K562 (cell line): ENCODE measurements around the gene THAP4. TPM values are rescaled to one million over a fixed set of nuclear protein-coding genes. Genes with fewer than 3 reads are reported as not detected.

Experiments used
- ATAC-seq: fragments of 200-7000 bp; cut with Tn5 transposase; 3 replicates; pipeline ENCODE4 v1.9.1; 2020; ENCODE audit warnings: moderate library complexity
- BruUV-seq: library from RNA; stranded (reverse); fragments of 400-500 nt; replicated peaks from 2 replicates; lab custom pipeline; 2021; lab: Mats Ljungman, UMichigan
- CTCF ChIA-PET: fragments of 300-600 bp; formaldehyde crosslinking; extraction: SDS; loops from one replicate; lab custom pipeline; 2021; ENCODE audit warnings: low intra/inter-chr PET ratio; lab: Yijun Ruan, JAX
- POLR2A ChIA-PET: fragments of 300-600, 350-650 bp; sonication (Branson Sonifier 250); formaldehyde crosslinking; extraction: SDS; loops from one replicate; lab custom pipeline; 2021; ENCODE audit warnings: antibody characterized with exemption, inconsistent platforms; lab: Yijun Ruan, JAX
- DNase-seq, 4 experiments: peaks; one replicate each; pipeline versions ENCODE4 v3.0.0 to v3.0.0-alpha.2; 2011 to 2018; ENCODE audit warnings: low spot score in 3 of 4, mixed read lengths in 3 of 4; ENCODE audit errors: extremely low read depth in 1 of 4
- FAIRE-seq: peaks from 2 replicates; lab custom pipeline; 2011; peaks lifted over from hg19 to GRCh38; lab: Jason Lieb, UNC
- H2AFZ ChIP-seq: 2 replicates; pipeline ENCODE4 v1.6.0; 2011; ENCODE audit warnings: low read depth, low read length, control low read depth, inconsistent platforms
- H3K27ac ChIP-seq: fragments of 200-600 bp; 3 replicates; pipeline ENCODE4 v1.8.0; 2011; ENCODE audit warnings: low read depth, mild to moderate bottlenecking, control low read depth, inconsistent platforms, low read length, moderate library complexity, mixed read lengths; ENCODE audit errors: extremely low read depth
- H3K27me3 ChIP-seq, 2 experiments: fragments of 300-600 bp in 1 of 2; 2 replicates in 1 of 2; 3 replicates in 1 of 2; pipeline versions ENCODE4 v1.6.0 to v1.8.0; 2011; ENCODE audit warnings: inconsistent platforms in 2 of 2, low read length in 2 of 2, mild to moderate bottlenecking in 1 of 2, mixed read lengths in 1 of 2, moderate library complexity in 1 of 2; ENCODE audit not compliant: control insufficient read depth in 2 of 2, insufficient read depth in 2 of 2
- H3K36me3 ChIP-seq: fragments of 300-600 bp; 3 replicates; pipeline ENCODE4 v1.8.0; 2011; ENCODE audit warnings: mild to moderate bottlenecking, low read length, inconsistent platforms; ENCODE audit not compliant: control insufficient read depth, insufficient read depth
- H3K4me1 ChIP-seq, 2 experiments: fragments of 200-600 bp in 1 of 2; replicated peaks in 1 of 2; 2 replicates in 1 of 2; 3 replicates in 1 of 2; pipeline versions ENCODE4 v1.5.1 to v1.8.0; 2011; ENCODE audit warnings: inconsistent platforms in 2 of 2, low read length in 2 of 2, mild to moderate bottlenecking in 1 of 2, mixed read lengths in 1 of 2, moderate library complexity in 1 of 2; ENCODE audit not compliant: control insufficient read depth in 2 of 2, insufficient read depth in 2 of 2
- H3K4me2 ChIP-seq: 2 replicates; pipeline ENCODE4 v1.6.1; 2011; ENCODE audit warnings: low read length, control low read depth, inconsistent platforms, mixed read lengths; ENCODE audit not compliant: insufficient read depth
- H3K4me3 ChIP-seq: fragments of 200-600 bp; sonication (generic), shearing (Covaris generic); 2 replicates; pipeline ENCODE4 v1.5.1; 2016; ENCODE audit warnings: control low read depth, inconsistent platforms
- H3K79me2 ChIP-seq: fragments of 200-600 bp; 3 replicates; pipeline ENCODE4 v1.8.0; 2011; ENCODE audit warnings: low read length, inconsistent platforms; ENCODE audit not compliant: control insufficient read depth, insufficient read depth
- H3K9ac ChIP-seq, 2 experiments: 2 replicates each; pipeline versions ENCODE4 v1.6.0 to v1.6.1; 2011; ENCODE audit warnings: low read depth in 2 of 2, low read length in 2 of 2, control low read depth in 1 of 2, inconsistent platforms in 1 of 2, mild to moderate bottlenecking in 1 of 2, mixed read lengths in 1 of 2; ENCODE audit not compliant: insufficient read depth in 1 of 2
- H3K9me1 ChIP-seq: one replicate; pipeline ENCODE4 v1.6.0; 2011; ENCODE audit warnings: inconsistent platforms, mild to moderate bottlenecking, low read length, moderate library complexity; ENCODE audit not compliant: control insufficient read depth, insufficient read depth
- H3K9me3 ChIP-seq: replicated peaks from 2 replicates; pipeline ENCODE4 v1.5.1; 2011; ENCODE audit warnings: low read depth, low read length, inconsistent platforms; ENCODE audit not compliant: control insufficient read depth, insufficient read depth
- H4K20me1 ChIP-seq: replicated peaks from 2 replicates; pipeline ENCODE4 v1.6.1; 2011; ENCODE audit warnings: low read length, inconsistent platforms, mixed read lengths; ENCODE audit not compliant: control insufficient read depth, insufficient read depth
- BRD9 ChIP-seq: fragments of 450-650 bp; IDR thresholded peaks from 2 replicates; pipeline ENCODE4 v1.6.1; 2018; ENCODE audit warnings: low read depth; ENCODE audit not compliant: partially characterized antibody
- CHD2 ChIP-seq: IDR thresholded peaks from 2 replicates; pipeline ENCODE4 v1.6.1; 2011; ENCODE audit warnings: low read depth, low read length
- GATA2 ChIP-seq: sonication (generic); formaldehyde crosslinking; IDR thresholded peaks from 2 replicates; pipeline ENCODE4 v1.4.0; 2020; ENCODE audit warnings: mild to moderate bottlenecking, missing genetic modification reagents
- PHF21A ChIP-seq: fragments of 450-650 bp; IDR thresholded peaks from 2 replicates; pipeline ENCODE4 v1.6.1; 2017; ENCODE audit warnings: low read depth, borderline replicate concordance
- RFX1 ChIP-seq: fragments of 450-650 bp; IDR thresholded peaks from 2 replicates; pipeline ENCODE4 v1.6.1; 2016; ENCODE audit warnings: mild to moderate bottlenecking, moderate library complexity
- ZC3H11A ChIP-seq: IDR thresholded peaks from 2 replicates; pipeline ENCODE4 v1.6.1; 2012; ENCODE audit warnings: low read depth, low read length, improper control_type of control experiment
- ZNF133 ChIP-seq: fragments of 250-450 bp; sonication (Bioruptor Pico); IDR thresholded peaks from 2 replicates; pipeline ENCODE4 v1.4.0; 2020; ENCODE audit warnings: mild to moderate bottlenecking
- ZNF318 ChIP-seq, 2 experiments: fragments of 450-650 bp; IDR thresholded peaks; 2 replicates each; pipeline ENCODE4 v1.6.1; 2016; ENCODE audit warnings: mild to moderate bottlenecking in 2 of 2, borderline replicate concordance in 1 of 2, low read depth in 1 of 2, moderate library complexity in 1 of 2
- ZNF75A ChIP-seq: fragments of 450-650 bp; formaldehyde crosslinking; IDR thresholded peaks from 2 replicates; pipeline ENCODE4 v1.4.0; 2020; ENCODE audit warnings: mild to moderate bottlenecking
- WGBS: fragments of 100-300 bp; shearing (Covaris generic); methylation state at CpG from one replicate; pipeline ENCODE4 v1.1.6; 2016; ENCODE audit warnings: low coverage, mixed read lengths; ENCODE audit not compliant: insufficient coverage; ENCODE audit errors: missing lambda C conversion rate; 5-methylcytosine and 5-hydroxymethylcytosine counted together
- in situ Hi-C: fragments of 300-500 bp; cut with MboI; formaldehyde crosslinking; loops from 4 replicates; pipeline ENCODE4 v1.15.0; 2018; ENCODE audit warnings: inconsistent platforms, mixed read lengths
- intact Hi-C: fragments of 100-400 bp; cut with micrococcal nuclease; formaldehyde crosslinking; loops from 2 replicates; pipeline ENCODE4 v1.14.2; 2022
- polyA plus RNA-seq, 8 experiments: library from polyadenylated mRNA; depleted of rRNA in 4 of 8; stranded (reverse) in 5 of 8; unstranded in 3 of 8; fragments of >200 nt; fragmentation: Nextera tagmentation in 2 of 8; fragmentation: Illumina TruSeq in 1 of 8; extraction: Ambion mirVana in 2 of 8; extraction: Trizol in 1 of 8; gene quantifications; 2 replicates each; pipeline versions ENCODE4 v1.2.1 to v1.2.3, GENCODE V29; 2011 to 2014; ENCODE audit warnings: inconsistent platforms in 1 of 8, missing spikeins in 1 of 8
- total RNA-seq, 7 experiments: library from RNA; depleted of rRNA in 6 of 7; stranded (reverse); fragments of >200 nt in 6 of 7; fragmentation: Illumina TruSeq in 2 of 7; extraction: Trizol in 2 of 7; gene quantifications; 2 replicates each; pipeline versions ENCODE4 v1.2.1 to v1.2.3, GENCODE V29; 2011 to 2021; ENCODE audit warnings: low replicate concordance in 1 of 7

Gene THAP4
- total and polyA plus RNA-seq, 9 of the 15 experiments (the other 6 are each of a cell fraction or from before 2014, with no cell fraction given): 8.6 to 60.9 (median 43.9) TPM

- DNase-seq (no peak), ATAC-seq (no peak), FAIRE-seq (no peak)
- TF ChIP-seq ZNF133 (CRISPR knock-in tag) (no peak), PHF21A (no peak)
- Histone ChIP-seq H3K79me2 (no peaks in the 10 kb centered on the region), H3K9me1 (no peaks in the 10 kb centered on the region), H3K9me3 (no peaks in the 10 kb centered on the region), H3K36me3 (no peaks in the 10 kb centered on the region), H3K9ac (no peak overlapping the region), H3K4me3 (no peak overlapping the region), H3K27me3 (peaks cover 0 to 9% of the 10 kb centered on the region in 2 experiments; a peak in 2 of 5 replicates), H4K20me1 (no peaks in the 10 kb centered on the region), H3K27ac (no peak overlapping the region), H2AFZ (no peak overlapping the region), H3K4me1 (peaks cover 0 to 29% of the 10 kb centered on the region in 2 experiments; a peak in 2 of 5 replicates), H3K4me2 (no peak overlapping the region)
- BruUV-seq: no TSS peak
- POLR2A ChIA-PET: no interaction called here
- intact Hi-C loops (no loop called here), in situ Hi-C loops (no loop called here)
- CTCF ChIA-PET: no interaction called here
- 25% methylated on average over 1 of the region's 6 CpGs for WGBS
Observed at GRCh38 chr2:241553981-241554380, 83.0 kb downstream of the THAP4 start.

- no peaks in the 10 kb centered on the region for H3K36me3 ChIP-seq
- H3K4me1 ChIP-seq: peaks cover 0 to 24% of the 10 kb centered on the region in 2 experiments; a peak in 2 of 5 replicates
- H3K79me2 ChIP-seq: no peaks in the 10 kb centered on the region
- intact Hi-C loops (no loop called here), in situ Hi-C loops (no loop called here)
- no peak overlapping the region for H3K4me2 ChIP-seq
- H3K9me3 ChIP-seq: no peaks in the 10 kb centered on the region
- ChIA-PET POLR2A (no interaction called here), CTCF (no interaction called here)
- no peak overlapping the region for H2AFZ ChIP-seq
- WGBS: 9% methylated on average over 7 of the region's 12 CpGs
- H3K4me3 ChIP-seq: no peak overlapping the region
- peaks cover 0 to 12% of the 10 kb centered on the region in 2 experiments; a peak in 2 of 5 replicates for H3K27me3 ChIP-seq
- no peaks in the 10 kb centered on the region for H3K9me1 ChIP-seq
- no peaks in the 10 kb centered on the region for H4K20me1 ChIP-seq
- ATAC-seq (no peak), DNase-seq (no peak), FAIRE-seq (no peak)
- no TSS peak for BruUV-seq
- no peak overlapping the region for H3K9ac ChIP-seq
- no peak overlapping the region for H3K27ac ChIP-seq
- TF ChIP-seq ZNF75A: no peak
- TF ChIP-seq RFX1: peak; percentile 66; the same call in 1 of the 2 replicates
- no peak for TF ChIP-seq ZC3H11A
- no peak for TF ChIP-seq GATA2 (CRISPR knock-in tag)
- TF ChIP-seq CHD2: peak; percentile 67; the same call in 1 of the 2 replicates
- TF ChIP-seq ZNF318 (IDR thresholded peaks at IDR 0.05; ENCODE audit: borderline replicate concordance in 1 of 2, low read depth in 1 of 2): no peak
- TF ChIP-seq BRD9: no peak
Observed at GRCh38 chr2:241553512-241553830, 83.5 kb downstream of the THAP4 start.
